Panc1 (cell line): ENCODE measurements around the gene FHIT. TPM values are rescaled to one million over a fixed set of nuclear protein-coding genes. Genes with fewer than 3 reads are reported as not detected.

Experiments
- ATAC-seq: fragments of 200-7000 bp; cut with Tn5 transposase; 2 replicates; pipeline ENCODE4 v1.9.1; 2020; ENCODE audit warnings: mild to moderate bottlenecking, moderate library complexity
- BruUV-seq: library from RNA; stranded (reverse); fragments of 400-500 nt; replicated peaks from 2 replicates; lab custom pipeline; 2021; lab: Mats Ljungman, UMichigan
- CTCF ChIA-PET: fragments of 300-600 bp; sonication (Branson Sonifier 250); formaldehyde crosslinking; loops from one replicate; lab custom pipeline; 2022; ENCODE audit warnings: antibody characterized with exemption; lab: Charles Lee
- POLR2A ChIA-PET: fragments of 300-600 bp; sonication (Branson Sonifier 250); formaldehyde crosslinking; loops from one replicate; lab custom pipeline; 2022; ENCODE audit warnings: antibody characterized with exemption; lab: Charles Lee
- DNase-seq: peaks from one replicate; pipeline ENCODE4 v3.0.0-alpha.2; 2010; ENCODE audit warnings: low read depth, low spot score
- H3K27ac ChIP-seq: 2 replicates; pipeline ENCODE4 v1.5.1; 2011; ENCODE audit warnings: mild to moderate bottlenecking, low read length, inconsistent platforms
- H3K27me3 ChIP-seq: fragments of 200-500 bp; sonication (Bioruptor generic); 2 replicates; pipeline ENCODE4 v1.6.0; 2014; ENCODE audit warnings: low read length, inconsistent platforms; ENCODE audit not compliant: control insufficient read depth, insufficient read depth
- H3K36me3 ChIP-seq: fragments of 200-500 bp; sonication (Bioruptor generic); 2 replicates; pipeline ENCODE4 v1.5.1; 2014; ENCODE audit warnings: inconsistent platforms, mild to moderate bottlenecking, low read length, moderate library complexity; ENCODE audit not compliant: control insufficient read depth, insufficient read depth
- H3K4me1 ChIP-seq: 2 replicates; pipeline ENCODE4 v1.5.1; 2011; ENCODE audit warnings: inconsistent platforms, mild to moderate bottlenecking, low read length, moderate library complexity; ENCODE audit not compliant: control insufficient read depth, insufficient read depth
- H3K4me3 ChIP-seq, 2 experiments: 2 replicates each; pipeline ENCODE4 v1.5.1; 2011 to 2012; ENCODE audit warnings: low read depth in 2 of 2, low read length in 2 of 2, mild to moderate bottlenecking in 2 of 2, inconsistent platforms in 1 of 2, moderate library complexity in 1 of 2
- H3K9me3 ChIP-seq: fragments of 200-500 bp; sonication (Bioruptor generic); 2 replicates; pipeline ENCODE4 v1.5.1; 2014; ENCODE audit warnings: low read depth, mild to moderate bottlenecking, inconsistent platforms, low read length, moderate library complexity; ENCODE audit not compliant: control insufficient read depth, insufficient read depth
- CTCF ChIP-seq: fragments of 450-650 bp; IDR thresholded peaks from 2 replicates; pipeline ENCODE4 v1.5.1; 2017; ENCODE audit warnings: mild to moderate bottlenecking
- POLR2AphosphoS5 ChIP-seq: IDR thresholded peaks from 2 replicates; pipeline ENCODE4 v1.6.1; 2012; ENCODE audit warnings: mild to moderate bottlenecking, low read depth, low read length, moderate library complexity
- SIN3A ChIP-seq: IDR thresholded peaks from 2 replicates; pipeline ENCODE4 v1.6.1; 2012; ENCODE audit warnings: low read depth, mild to moderate bottlenecking, low read length, moderate library complexity, borderline replicate concordance; ENCODE audit not compliant: insufficient read depth
- TCF7L2 ChIP-seq: IDR thresholded peaks from 2 replicates; pipeline ENCODE4 v1.6.1; 2011; ENCODE audit warnings: mild to moderate bottlenecking, low read depth, low read length, inconsistent platforms
- in situ Hi-C: cut with HindIII; loops from 2 replicates; pipeline ENCODE4 v1.10.0; 2016; ENCODE audit warnings: low sequenced_read_pairs, low pct_unique_long_range_greater_than_20kb
- intact Hi-C: fragments of 100-400 bp; cut with micrococcal nuclease; formaldehyde crosslinking; loops from one replicate; pipeline ENCODE4 v1.10.0; 2022; ENCODE audit not compliant: unreplicated experiment
- total RNA-seq: library from RNA; stranded (reverse); gene quantifications from one replicate; pipeline ENCODE4 v1.2.1, GENCODE V29; 2021; ENCODE audit not compliant: unreplicated experiment
- TF ChIP-seq, protein P1 (sequence below), 2 experiments: IDR thresholded peaks; 2 replicates each; pipeline ENCODE4 v1.6.1; 2011 to 2012; ENCODE audit warnings: low read depth in 2 of 2, control low read depth in 1 of 2, low read length in 1 of 2, mild to moderate bottlenecking in 1 of 2, moderate library complexity in 1 of 2; ENCODE audit not compliant: insufficient read depth in 1 of 2

The FHIT gene
- total RNA-seq, 1 experiment from 2014 or later = 2.2 TPM

DNA sequence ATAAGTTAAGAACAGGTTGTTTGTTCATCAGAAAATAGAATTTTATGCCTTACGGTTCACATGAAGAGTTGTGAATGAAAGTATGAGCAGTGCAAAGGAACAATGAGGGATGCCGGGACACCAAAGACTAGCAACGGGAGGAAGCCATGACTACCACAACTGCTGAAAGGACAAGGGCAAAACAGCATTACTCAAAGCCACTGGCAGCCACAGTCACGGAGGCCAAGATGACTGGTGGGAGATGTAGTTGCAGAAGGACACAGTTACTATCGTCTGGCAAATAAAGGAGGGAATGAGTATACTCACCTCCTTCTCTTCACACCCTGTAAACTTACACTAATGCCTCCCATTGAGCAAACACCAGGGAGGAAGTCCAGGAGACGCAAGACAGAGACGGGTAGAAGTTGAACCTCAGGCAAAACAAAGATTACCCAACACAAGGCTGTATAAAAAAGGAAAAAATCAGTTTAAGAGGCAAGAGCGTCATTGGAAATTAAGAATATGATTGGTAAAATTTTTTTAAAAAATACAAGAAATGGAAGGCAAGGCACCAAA is 675.5 kb downstream of the FHIT start:
- H3K4me1 ChIP-seq = no peaks in the 10 kb centered on the region
- intact Hi-C loops (no loop called here), in situ Hi-C loops (no loop called here)
- no peaks in the 10 kb centered on the region; the same call in 1 of the 2 replicates for H3K36me3 ChIP-seq
- TF ChIP-seq, protein P1, sequence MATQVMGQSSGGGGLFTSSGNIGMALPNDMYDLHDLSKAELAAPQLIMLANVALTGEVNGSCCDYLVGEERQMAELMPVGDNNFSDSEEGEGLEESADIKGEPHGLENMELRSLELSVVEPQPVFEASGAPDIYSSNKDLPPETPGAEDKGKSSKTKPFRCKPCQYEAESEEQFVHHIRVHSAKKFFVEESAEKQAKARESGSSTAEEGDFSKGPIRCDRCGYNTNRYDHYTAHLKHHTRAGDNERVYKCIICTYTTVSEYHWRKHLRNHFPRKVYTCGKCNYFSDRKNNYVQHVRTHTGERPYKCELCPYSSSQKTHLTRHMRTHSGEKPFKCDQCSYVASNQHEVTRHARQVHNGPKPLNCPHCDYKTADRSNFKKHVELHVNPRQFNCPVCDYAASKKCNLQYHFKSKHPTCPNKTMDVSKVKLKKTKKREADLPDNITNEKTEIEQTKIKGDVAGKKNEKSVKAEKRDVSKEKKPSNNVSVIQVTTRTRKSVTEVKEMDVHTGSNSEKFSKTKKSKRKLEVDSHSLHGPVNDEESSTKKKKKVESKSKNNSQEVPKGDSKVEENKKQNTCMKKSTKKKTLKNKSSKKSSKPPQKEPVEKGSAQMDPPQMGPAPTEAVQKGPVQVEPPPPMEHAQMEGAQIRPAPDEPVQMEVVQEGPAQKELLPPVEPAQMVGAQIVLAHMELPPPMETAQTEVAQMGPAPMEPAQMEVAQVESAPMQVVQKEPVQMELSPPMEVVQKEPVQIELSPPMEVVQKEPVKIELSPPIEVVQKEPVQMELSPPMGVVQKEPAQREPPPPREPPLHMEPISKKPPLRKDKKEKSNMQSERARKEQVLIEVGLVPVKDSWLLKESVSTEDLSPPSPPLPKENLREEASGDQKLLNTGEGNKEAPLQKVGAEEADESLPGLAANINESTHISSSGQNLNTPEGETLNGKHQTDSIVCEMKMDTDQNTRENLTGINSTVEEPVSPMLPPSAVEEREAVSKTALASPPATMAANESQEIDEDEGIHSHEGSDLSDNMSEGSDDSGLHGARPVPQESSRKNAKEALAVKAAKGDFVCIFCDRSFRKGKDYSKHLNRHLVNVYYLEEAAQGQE (IDR thresholded peaks at IDR 0.05; ENCODE audit: insufficient read depth in 1 of 2, low read depth in 2 of 2, low read length in 1 of 2) = no peak
- TF ChIP-seq TCF7L2 (no peak), POLR2AphosphoS5 (no peak), CTCF (no peak), SIN3A (no peak)
- no peak overlapping the region for H3K27ac ChIP-seq
- DNase-seq = no peak
- no peak for ATAC-seq
- no peaks in the 10 kb centered on the region for H3K27me3 ChIP-seq
- H3K4me3 ChIP-seq = no peak overlapping the region
- ChIA-PET CTCF (no interaction called here), POLR2A (no interaction called here)
- no peaks in the 10 kb centered on the region for H3K9me3 ChIP-seq
- no TSS peak for BruUV-seq

- in situ Hi-C loops (no loop called here), intact Hi-C loops (no loop called here)
Measured at GRCh38 chr3:60574046-60574769, 677.0 kb downstream of the FHIT start.

More at GRCh38 chr3:60574046-60574769, 677.0 kb downstream of the FHIT start:
- BruUV-seq = no TSS peak
- H3K27ac ChIP-seq = no peak overlapping the region
- no peak for DNase-seq
- ATAC-seq = no peak
- TF ChIP-seq POLR2AphosphoS5 (no peak), TCF7L2 (no peak), CTCF (no peak), SIN3A (no peak)
- TF ChIP-seq, protein P1 (IDR thresholded peaks at IDR 0.05; ENCODE audit: insufficient read depth in 1 of 2, low read depth in 2 of 2, low read length in 1 of 2) = no peak
- no peaks in the 10 kb centered on the region for H3K36me3 ChIP-seq
- CTCF ChIA-PET = interaction anchor here (0.6 kb wide), 1 partner anchor 34 kb away, joined by 4 read pairs; no protein-coding TSS in a partner anchor
- H3K9me3 ChIP-seq = no peaks in the 10 kb centered on the region
- no peaks in the 10 kb centered on the region for H3K4me1 ChIP-seq
- no peaks in the 10 kb centered on the region for H3K27me3 ChIP-seq
- no peak overlapping the region for H3K4me3 ChIP-seq
- POLR2A ChIA-PET = no interaction called here
